Lung (tissue), 12 donors: ENCODE data around the gene CEP85. TPM values are rescaled to one million over a fixed set of nuclear protein-coding genes. Genes with fewer than 3 reads are reported as not detected.

Source experiments
- ATAC-seq: fragments of 200-7000 bp; cut with Tn5 transposase; one replicate; pipeline ENCODE4 v1.9.1; 2020; ENCODE audit warnings: moderate number of reproducible peaks; ENCODE audit not compliant: insufficient read depth, low FRiP score
- DNase-seq, 3 donors: peaks; one replicate each; pipeline ENCODE4 v3.0.0-alpha.2; 2013 to 2017
- H3K27ac ChIP-seq, 2 donors: one replicate each; pipeline ENCODE4 v1.5.1; 2013; ENCODE audit warnings: mild to moderate bottlenecking in 2 of 2, moderate library complexity in 2 of 2, control low read depth in 1 of 2, inconsistent platforms in 1 of 2, low read depth in 1 of 2, low read length in 1 of 2
- H3K27me3 ChIP-seq, 3 donors: one replicate each; pipeline ENCODE4 v1.5.1; 2013; ENCODE audit warnings: low read length in 2 of 3; ENCODE audit not compliant: control insufficient read depth in 3 of 3, insufficient read depth in 3 of 3
- H3K36me3 ChIP-seq, 4 donors: one replicate each; pipeline ENCODE4 v1.5.1; 2013; ENCODE audit warnings: low read length in 4 of 4, mild to moderate bottlenecking in 1 of 4, moderate library complexity in 1 of 4; ENCODE audit not compliant: control insufficient read depth in 4 of 4, insufficient read depth in 4 of 4
- H3K4me1 ChIP-seq, 5 donors: one replicate each; pipeline ENCODE4 v1.5.1; 2013; ENCODE audit warnings: low read length in 5 of 5, mild to moderate bottlenecking in 2 of 5, moderate library complexity in 1 of 5; ENCODE audit not compliant: control insufficient read depth in 5 of 5, insufficient read depth in 5 of 5
- H3K4me3 ChIP-seq: one replicate; pipeline ENCODE4 v1.5.1; 2013; ENCODE audit warnings: mild to moderate bottlenecking, control low read depth, moderate library complexity
- H3K9ac ChIP-seq, 2 donors: one replicate each; pipeline ENCODE4 v1.5.1; 2013; ENCODE audit warnings: low read length in 2 of 2, control low read depth in 1 of 2; ENCODE audit not compliant: insufficient read depth in 1 of 2
- H3K9me3 ChIP-seq, 4 donors: one replicate each; pipeline ENCODE4 v1.5.1; 2013; ENCODE audit warnings: low read length in 3 of 4, mild to moderate bottlenecking in 1 of 4, moderate library complexity in 1 of 4; ENCODE audit not compliant: control insufficient read depth in 4 of 4, insufficient read depth in 3 of 4
- WGBS, 2 donors: extraction: QIAGEN DNeasy Blood & Tissue Kit; methylation state at CpG; one replicate each; pipeline ENCODE4 v1.1.7; 2013; 5-methylcytosine and 5-hydroxymethylcytosine counted together
- polyA plus RNA-seq, 2 donors: library from polyadenylated mRNA; stranded (reverse); fragments of 200-250 nt; gene quantifications; one replicate each; pipeline ENCODE4 v1.2.1, GENCODE V29; 2013
- total RNA-seq, 2 donors: library from RNA; depleted of rRNA in 1 of 2; stranded (reverse); fragments of >200 nt in 1 of 2; gene quantifications; one replicate each; pipeline ENCODE4 v1.2.1, GENCODE V29; 2014 to 2021
- TF ChIP-seq, protein P1 (sequence below): IDR thresholded peaks from 2 replicates; pipeline ENCODE4 v1.5.1; 2012; ENCODE audit warnings: mild to moderate bottlenecking; ENCODE audit errors: control extremely low read depth, extremely low read depth
- donor health status: control.
- donor health status: control.
- donor health status: Bipolar disorder and iron deficiency.
- donor health status: healthy.
- donor health status: DM: yes; HTN: yes; CAD: no.

Gene CEP85
- total and polyA plus RNA-seq, 4 donors = 5.4 to 10.8 (median 7.8) TPM

DNA sequence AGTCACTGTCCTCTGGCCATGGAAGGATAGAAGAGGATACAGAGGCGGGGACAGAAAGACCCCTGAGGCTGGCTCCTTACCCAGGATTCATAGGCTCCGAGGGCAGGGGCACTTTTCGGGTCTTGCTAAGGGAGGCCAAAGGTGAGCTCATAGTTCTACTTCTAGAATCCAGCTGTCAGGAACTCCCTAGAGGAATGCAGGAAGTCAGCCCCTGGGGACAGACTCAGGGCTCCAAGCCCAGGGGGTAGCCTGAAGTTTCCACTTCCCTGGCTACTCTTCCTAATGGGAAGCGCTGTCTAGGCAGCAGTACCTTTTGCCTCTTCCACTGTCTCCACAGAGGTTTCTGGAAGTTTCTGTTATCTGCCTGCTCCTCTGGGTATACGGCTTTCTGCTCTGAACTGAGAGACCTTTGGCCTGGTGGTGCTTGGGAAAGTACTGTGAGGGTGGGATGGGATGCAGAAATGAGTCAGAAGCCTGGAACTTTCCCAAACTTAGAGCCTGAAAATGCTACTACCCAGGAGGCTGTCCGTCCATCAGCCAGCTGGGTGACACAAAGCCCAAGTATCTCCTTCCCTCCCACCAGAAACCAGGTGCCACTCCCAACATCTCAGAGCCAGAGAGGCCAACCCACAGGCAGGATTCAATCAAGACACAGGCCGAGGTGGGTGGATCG lies 68.9 kb downstream of the CEP85 start:
- Histone ChIP-seq H3K36me3 (peaks cover 0 to under 1% (median 0%) of the 10 kb centered on the region in 4 donors), H3K9ac (no peak overlapping the region), H3K27me3 (no peaks in the 10 kb centered on the region), H3K27ac (no peak overlapping the region), H3K4me1 (peaks cover 0 to 11% (median 5%) of the 10 kb centered on the region in 5 donors), H3K4me3 (no peak overlapping the region), H3K9me3 (no peaks in the 10 kb centered on the region)
- 74 to 75% methylated on average over 8 of the region's 8 CpGs for WGBS, 2 donors
- DNase-seq = no peak
- TF ChIP-seq, protein P1, sequence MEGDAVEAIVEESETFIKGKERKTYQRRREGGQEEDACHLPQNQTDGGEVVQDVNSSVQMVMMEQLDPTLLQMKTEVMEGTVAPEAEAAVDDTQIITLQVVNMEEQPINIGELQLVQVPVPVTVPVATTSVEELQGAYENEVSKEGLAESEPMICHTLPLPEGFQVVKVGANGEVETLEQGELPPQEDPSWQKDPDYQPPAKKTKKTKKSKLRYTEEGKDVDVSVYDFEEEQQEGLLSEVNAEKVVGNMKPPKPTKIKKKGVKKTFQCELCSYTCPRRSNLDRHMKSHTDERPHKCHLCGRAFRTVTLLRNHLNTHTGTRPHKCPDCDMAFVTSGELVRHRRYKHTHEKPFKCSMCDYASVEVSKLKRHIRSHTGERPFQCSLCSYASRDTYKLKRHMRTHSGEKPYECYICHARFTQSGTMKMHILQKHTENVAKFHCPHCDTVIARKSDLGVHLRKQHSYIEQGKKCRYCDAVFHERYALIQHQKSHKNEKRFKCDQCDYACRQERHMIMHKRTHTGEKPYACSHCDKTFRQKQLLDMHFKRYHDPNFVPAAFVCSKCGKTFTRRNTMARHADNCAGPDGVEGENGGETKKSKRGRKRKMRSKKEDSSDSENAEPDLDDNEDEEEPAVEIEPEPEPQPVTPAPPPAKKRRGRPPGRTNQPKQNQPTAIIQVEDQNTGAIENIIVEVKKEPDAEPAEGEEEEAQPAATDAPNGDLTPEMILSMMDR = no peak
- ATAC-seq = no peak

DNA sequence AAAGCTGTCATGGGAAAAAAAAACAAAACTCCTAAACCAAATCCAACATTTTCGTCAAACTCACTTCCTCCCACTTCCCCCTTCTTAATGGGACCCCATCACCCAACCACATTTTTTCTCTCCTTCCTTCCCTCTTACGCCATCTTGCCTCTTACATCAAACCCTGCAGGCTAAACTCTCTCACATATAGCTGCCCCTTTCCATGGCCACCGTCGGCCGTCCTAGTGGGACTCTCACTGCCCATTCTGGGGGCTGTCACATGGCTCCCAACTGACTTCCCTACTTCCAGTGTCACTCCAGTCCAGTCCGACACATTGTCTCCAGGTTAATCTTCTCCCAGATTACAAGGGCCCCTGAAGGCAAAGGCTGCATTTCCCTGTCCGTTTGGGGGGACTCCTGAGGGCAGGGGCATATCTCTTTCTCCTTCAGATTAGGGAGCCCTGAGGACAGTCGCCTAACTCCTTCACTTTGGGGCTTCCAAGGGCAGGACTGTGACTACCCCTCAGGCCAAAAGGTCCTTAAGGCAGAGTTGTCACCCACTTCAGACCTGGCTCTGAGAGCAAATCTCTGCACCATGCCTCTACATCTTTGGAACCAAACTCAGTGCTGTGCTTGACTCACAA lies 71.8 kb downstream of the CEP85 start:
- peak overlapping the region; percentile 72 for H3K4me3 ChIP-seq
- peaks cover 0 to 11% (median 5%) of the 10 kb centered on the region in 5 donors for H3K4me1 ChIP-seq
- WGBS, 2 donors = 13 to 29% methylated on average over 8 of the region's 8 CpGs
- peak overlapping the region; percentile 54 to 77 for H3K9ac ChIP-seq
- ATAC-seq (no peak), DNase-seq (no peak)
- no peaks in the 10 kb centered on the region for H3K36me3 ChIP-seq
- H3K27me3 ChIP-seq = no peaks in the 10 kb centered on the region
- peak overlapping the region; percentile 29 to 84 for H3K27ac ChIP-seq
- TF ChIP-seq, protein P1 = no peak
- H3K9me3 ChIP-seq = no peaks in the 10 kb centered on the region

DNA sequence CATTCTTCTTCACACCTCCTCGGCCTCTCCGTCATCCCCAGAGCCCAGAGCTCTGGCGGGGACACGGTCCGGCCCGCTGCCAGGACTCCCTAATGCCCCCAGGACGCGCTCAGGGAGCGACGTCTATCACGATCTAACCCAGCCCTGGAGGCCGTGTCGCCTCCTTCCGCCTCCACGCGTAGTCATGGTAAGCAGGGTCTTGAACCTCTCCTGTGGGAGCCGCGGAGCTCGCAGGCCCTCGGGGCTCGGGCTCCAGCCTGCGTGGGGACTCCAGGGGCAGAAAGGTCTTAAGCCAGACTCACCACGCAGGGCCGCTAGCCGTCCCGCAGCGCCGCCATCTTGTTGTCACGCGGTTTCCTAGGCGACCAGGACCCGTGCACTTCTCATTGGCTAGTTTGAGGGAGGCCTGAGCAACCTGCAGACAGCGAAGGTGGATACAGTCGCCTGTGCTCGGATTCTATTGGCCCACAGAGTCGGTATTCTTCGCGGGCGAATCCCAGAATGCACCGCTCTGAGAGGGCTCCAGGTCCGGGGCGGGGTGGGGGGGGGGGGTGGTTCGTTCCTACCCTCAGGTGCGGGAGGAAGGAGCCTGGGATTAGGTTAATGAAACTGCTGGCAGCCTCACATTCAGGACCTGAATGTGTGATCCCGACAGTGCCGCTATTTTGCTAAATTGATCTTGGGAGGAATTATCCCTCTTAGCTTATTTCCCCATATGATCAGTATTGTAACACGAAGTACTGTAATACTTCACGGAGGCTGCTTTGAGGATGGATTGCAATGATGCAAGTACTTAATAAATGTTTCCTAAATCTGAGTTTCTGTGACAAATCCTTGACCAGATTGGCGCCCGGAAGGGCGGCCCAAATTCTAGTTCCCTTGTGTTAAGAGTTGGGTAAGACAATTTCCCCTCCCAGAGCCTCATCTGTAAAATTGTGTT lies 72.6 kb downstream of the CEP85 start, which contains the start of gene UBXN11:
Gene UBXN11, minus strand, starts transcription at position 347 of the 940 bp plus-strand sequence. CDS start 3,753 bp downstream, outside the sequence.
- 2 to 3% methylated on average over 45 to 50 of the region's 51 CpGs for WGBS, 2 donors
- Histone ChIP-seq H3K27me3 (no peaks in the 10 kb centered on the region), H3K36me3 (no peaks in the 10 kb centered on the region), H3K27ac (peak within 1 kb of the TSS; percentile 29 to 84), H3K4me1 (peaks cover 0 to 11% (median 5%) of the 10 kb centered on the region in 5 donors), H3K9ac (peak within 1 kb of the TSS; percentile 70 to 77), H3K9me3 (no peaks in the 10 kb centered on the region), H3K4me3 (peak within 1 kb of the TSS; percentile 72)
- TF ChIP-seq, protein P1 = no peak
- DNase-seq = peak; percentile 87 to 91 (median 90)
- peak; percentile 94 for ATAC-seq
